ENCODE results near the gene FBXW10B. TPM values are rescaled to one million over a fixed set of nuclear protein-coding genes. Genes with fewer than 3 reads are reported as not detected.

FBXW10B gene
- total RNA-seq, 1 experiment from 2014 or later = not detected

DNA sequence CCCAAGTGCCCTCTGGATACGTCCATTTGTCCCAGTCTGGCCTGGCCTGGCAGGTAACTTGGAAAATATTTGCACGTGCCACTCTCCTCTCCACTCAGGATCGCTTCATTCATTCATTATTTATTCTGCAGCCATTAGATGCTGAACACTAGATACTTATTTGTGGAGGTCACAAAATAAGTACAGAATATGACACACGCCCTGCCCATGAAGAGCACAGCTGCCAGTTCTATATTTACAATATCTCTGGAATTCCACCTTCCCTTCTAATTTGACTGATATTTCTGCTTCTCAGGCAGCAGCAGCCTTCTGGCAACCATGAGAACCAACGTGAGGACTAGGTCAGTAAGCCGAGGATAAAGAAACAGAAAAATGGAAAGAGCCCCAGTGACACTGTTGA is 43.7 kb upstream of the FBXW10B start:
- H2BK20ac ChIP-seq (ENCODE audit: low read depth, low read length, poor library complexity, severe bottlenecking) = no peak overlapping the region
- no peak overlapping the region for H2BK12ac ChIP-seq (ENCODE audit: insufficient read length, low read depth, low read length)
- no peaks in the 10 kb centered on the region for H3K9me3 ChIP-seq (ENCODE audit: control insufficient read depth, low read depth, low read length)
- no peak for DNase-seq
- no peaks in the 10 kb centered on the region for H3K4me1 ChIP-seq (ENCODE audit: insufficient read depth, low read length)
- no peak overlapping the region for H2AK5ac ChIP-seq (ENCODE audit: insufficient read length, low read length)
- TF ChIP-seq, protein P1, sequence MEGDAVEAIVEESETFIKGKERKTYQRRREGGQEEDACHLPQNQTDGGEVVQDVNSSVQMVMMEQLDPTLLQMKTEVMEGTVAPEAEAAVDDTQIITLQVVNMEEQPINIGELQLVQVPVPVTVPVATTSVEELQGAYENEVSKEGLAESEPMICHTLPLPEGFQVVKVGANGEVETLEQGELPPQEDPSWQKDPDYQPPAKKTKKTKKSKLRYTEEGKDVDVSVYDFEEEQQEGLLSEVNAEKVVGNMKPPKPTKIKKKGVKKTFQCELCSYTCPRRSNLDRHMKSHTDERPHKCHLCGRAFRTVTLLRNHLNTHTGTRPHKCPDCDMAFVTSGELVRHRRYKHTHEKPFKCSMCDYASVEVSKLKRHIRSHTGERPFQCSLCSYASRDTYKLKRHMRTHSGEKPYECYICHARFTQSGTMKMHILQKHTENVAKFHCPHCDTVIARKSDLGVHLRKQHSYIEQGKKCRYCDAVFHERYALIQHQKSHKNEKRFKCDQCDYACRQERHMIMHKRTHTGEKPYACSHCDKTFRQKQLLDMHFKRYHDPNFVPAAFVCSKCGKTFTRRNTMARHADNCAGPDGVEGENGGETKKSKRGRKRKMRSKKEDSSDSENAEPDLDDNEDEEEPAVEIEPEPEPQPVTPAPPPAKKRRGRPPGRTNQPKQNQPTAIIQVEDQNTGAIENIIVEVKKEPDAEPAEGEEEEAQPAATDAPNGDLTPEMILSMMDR (conservative IDR thresholded peaks at IDR 0.05) = no peak
- H3K23me2 ChIP-seq (ENCODE audit: insufficient read length, low read depth, low read length, poor library complexity, severe bottlenecking) = no peaks in the 10 kb centered on the region
- H3K56ac ChIP-seq (ENCODE audit: insufficient read length, low read depth, low read length) = no peak overlapping the region
- Mint-ChIP-seq H3K27ac (no peak overlapping the region), H3K4me3 (no peak overlapping the region; a peak in 1 of 5 replicates), H3K36me3 (ENCODE audit: insufficient read depth in 1 of 3, low read depth in 3 of 3) (peaks cover 16 to 30% (median 26%) of the 10 kb centered on the region in 3 experiments; a peak in 6 of 7 replicates), H3K4me1 (peaks cover 5 to 15% of the 10 kb centered on the region in 2 experiments), H3K27me3 (ENCODE audit: low read depth) (no peaks in the 10 kb centered on the region), H3K9me3 (no peaks in the 10 kb centered on the region)
- no peaks in the 10 kb centered on the region for H3K79me1 ChIP-seq (ENCODE audit: insufficient read depth, low read depth, low read length, poor library complexity, severe bottlenecking)
- no peak overlapping the region for H4K91ac ChIP-seq (ENCODE audit: insufficient read length, low read depth, low read length)
- H3K79me2 ChIP-seq (ENCODE audit: insufficient read depth, low read length) = no peaks in the 10 kb centered on the region
- H2BK120ac ChIP-seq (ENCODE audit: low read depth, low read length, poor library complexity, severe bottlenecking) = no peak overlapping the region
- no peak overlapping the region for H3T11ph ChIP-seq (ENCODE audit: low read length)
- H2AFZ ChIP-seq (ENCODE audit: low read length) = no peak overlapping the region
- no peak overlapping the region for H3K23ac ChIP-seq (ENCODE audit: insufficient read length, low read depth, low read length)
- no peak overlapping the region for H4K5ac ChIP-seq (ENCODE audit: insufficient read length, low read depth, low read length)
- no peaks in the 10 kb centered on the region for H3K27me3 ChIP-seq (ENCODE audit: insufficient read depth, low read length)
- H4K8ac ChIP-seq (replicated peaks; ENCODE audit: insufficient read length, low read depth, low read length) = no peak overlapping the region
- no peak overlapping the region for H3K4me2 ChIP-seq (ENCODE audit: insufficient read depth, insufficient read length, low read length)
- no peak overlapping the region for H3K14ac ChIP-seq (ENCODE audit: insufficient read depth, low read length)
- H3K18ac ChIP-seq (ENCODE audit: insufficient read length, low read depth, low read length) = no peak overlapping the region
- H3K27ac ChIP-seq (ENCODE audit: insufficient read length, low read depth, low read length) = no peak overlapping the region
- H3K9ac ChIP-seq (ENCODE audit: extremely low read depth, insufficient read length, low read length) = no peak overlapping the region
- no peak overlapping the region for H2BK5ac ChIP-seq (ENCODE audit: insufficient read length, low read length)
- no CpG with 5 or more reads among the region's 6 CpGs for WGBS (ENCODE audit: extremely low coverage, insufficient read length, low lambda C conversion rate)
- no peak overlapping the region for H3K4ac ChIP-seq (ENCODE audit: low read depth, low read length)
- H2BK15ac ChIP-seq (ENCODE audit: low read depth, low read length) = no peak overlapping the region
- no peaks in the 10 kb centered on the region for H4K20me1 ChIP-seq (ENCODE audit: control insufficient read depth, insufficient read depth, insufficient read length)
